Measurements from ENCODE around the gene KCND2.
"Not testable (repeated sequence)": the region's sequence is repeated elsewhere in the genome, so short reads cannot be mapped to it uniquely, and the experiment has no call there.

KCND2 gene

DNA sequence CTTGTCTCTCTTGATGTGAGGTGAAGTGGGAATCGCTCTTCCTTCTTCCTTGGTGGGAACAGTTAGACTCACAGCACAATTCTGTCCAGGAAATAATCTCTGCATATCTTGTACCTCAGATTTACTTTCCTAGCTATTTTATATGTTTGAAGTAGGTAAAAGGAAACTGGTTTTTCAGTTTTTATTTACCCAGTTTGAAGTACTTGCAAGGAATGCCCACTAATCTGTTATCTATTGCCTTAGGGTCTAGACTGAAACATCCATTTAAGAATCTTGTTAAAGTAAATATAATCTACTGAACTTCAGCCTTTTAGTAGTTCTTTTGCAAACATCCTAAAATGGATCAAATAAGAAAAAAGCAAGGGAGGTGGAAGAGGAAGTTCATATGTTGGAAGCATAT, 229.8 kb downstream of the KCND2 start:
- DNase-seq: no peak

DNA sequence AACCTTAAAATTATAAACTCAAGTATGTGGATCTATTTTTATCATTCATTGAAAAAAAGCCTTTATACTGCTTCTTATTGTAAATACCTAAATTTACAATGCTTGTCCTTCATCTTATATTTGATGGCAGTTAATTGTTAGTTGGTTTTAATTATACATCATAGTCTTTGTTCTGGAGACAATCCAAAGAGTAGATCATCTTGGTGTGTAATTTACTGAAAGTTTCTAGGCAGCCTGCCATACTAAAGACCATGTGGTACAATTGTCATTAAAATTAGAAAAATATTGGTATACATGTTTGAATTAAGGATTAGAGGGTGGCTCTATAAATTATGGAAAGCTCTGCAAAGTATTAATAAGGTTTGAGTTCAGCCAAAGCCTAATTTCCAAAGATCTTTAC, 231.4 kb downstream of the KCND2 start:
- no peak for DNase-seq

- no peak for DNase-seq
These were observed 232.8 kb downstream of the KCND2 start for GRCh38 chr7:120505770-120506169.

DNA sequence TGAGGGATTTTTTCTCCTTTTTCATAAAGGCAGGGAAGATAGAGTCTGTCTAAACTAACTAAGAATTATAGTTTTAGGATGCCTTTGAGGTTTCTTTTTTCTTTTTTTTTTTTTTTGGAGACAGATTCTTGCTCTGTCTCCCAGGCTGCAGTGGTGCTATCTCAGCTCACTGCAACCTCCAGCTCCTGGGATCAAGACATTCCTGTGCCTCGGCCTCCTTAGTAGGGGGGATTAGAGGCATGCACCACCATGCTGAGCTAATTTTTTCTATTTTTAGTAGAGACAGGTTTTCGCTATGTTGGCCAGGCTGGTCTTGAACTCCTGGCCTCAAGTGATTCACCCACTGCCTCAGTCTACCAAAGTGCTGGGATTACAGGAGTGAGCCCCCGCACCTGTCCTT, 239.7 kb downstream of the KCND2 start:
- DNase-seq: no peak

- no peak for DNase-seq
These were observed 246.2 kb downstream of the KCND2 start for GRCh38 chr7:120519224-120519623.

DNA sequence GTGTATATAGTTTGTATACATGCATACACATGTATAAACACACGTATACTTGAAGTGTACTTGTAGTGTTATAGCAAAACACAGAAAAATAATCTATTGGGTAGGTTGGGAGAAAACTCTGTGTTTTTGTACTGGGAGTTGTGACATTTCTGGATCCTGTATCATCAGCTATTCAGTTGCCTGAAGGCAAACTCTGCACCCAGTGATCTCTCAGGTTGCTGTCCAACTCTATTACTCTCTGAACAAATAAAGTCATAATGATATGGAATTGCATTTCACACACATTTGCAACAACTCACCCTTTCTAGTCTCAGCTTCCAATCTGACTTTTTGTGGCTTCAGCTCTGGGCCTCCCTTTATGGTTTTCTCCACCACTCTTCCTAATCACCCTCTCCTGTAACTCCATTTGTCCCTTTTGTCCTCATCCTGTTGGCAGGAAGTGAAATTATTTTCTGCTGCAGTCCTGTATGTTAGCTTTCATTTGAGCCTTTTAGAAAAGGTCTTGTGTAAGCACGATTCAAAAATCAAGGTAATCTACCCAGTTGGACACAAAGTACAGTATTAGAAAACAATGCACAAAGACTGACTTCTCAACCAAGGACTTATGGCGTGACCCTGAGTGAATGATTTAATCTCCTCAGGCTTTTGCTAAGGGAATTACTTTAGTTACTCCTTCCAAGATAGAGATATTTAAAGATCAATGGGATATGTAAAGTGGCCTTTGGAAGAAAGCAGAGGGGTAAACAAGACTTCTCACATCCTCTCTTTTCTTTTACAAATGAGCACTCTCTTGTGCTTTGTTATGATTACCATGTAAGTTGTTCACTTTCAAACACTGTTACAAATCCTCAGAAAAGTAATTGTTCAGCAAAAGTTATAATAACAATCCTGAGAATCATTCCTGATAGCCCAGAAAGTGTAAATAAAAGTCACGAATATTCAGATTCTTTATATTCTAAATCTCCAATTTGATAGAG, 249.1 kb downstream of the KCND2 start:
- DNase-seq: no peak

DNA sequence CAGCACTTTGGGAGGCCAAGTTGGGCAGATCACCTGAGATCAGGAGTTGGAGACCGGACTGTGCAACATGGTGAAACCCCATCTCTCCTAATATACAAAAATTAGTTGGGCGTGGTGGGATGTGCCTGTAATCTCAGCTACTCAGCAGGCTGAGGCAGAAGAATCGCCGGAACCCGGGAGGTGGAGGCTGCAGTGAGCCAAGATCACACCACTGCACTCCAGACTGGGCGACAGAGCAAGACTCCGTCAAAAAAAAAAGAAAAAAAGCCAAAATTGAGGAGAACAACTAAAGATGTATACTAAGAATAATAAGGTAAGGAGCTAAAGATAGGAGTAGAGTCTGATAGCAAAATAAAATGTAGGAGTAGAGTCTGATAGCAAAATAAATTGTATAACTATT, 251.0 kb downstream of the KCND2 start:
- no peak for DNase-seq

DNA sequence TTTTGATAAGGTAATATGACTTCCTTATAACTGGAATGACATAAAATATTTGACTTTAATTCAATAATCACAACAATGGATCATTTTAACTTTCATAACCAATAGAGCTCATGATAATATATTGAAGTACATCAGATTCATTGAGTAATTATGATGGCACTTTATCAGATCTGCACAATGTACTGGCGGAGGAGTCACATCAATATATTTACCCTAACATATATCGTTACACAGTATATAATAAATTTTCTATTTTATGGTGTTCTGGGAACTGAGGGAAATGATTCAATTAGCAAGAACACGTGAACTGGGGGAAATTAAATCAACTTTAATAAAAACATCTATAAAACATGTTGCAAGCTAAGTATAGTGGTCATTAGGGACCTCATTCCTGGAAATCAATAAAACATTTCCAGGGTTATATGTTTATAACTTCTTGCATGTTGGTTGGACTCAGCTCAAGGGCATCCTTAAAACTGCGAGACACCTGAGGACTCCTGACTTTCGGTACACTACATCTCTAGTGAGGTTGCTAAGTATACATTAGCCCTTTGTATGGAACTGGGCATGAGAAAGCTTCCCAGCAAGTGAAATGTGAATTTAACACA, 254.0 kb downstream of the KCND2 start:
- DNase-seq: no peak

DNA sequence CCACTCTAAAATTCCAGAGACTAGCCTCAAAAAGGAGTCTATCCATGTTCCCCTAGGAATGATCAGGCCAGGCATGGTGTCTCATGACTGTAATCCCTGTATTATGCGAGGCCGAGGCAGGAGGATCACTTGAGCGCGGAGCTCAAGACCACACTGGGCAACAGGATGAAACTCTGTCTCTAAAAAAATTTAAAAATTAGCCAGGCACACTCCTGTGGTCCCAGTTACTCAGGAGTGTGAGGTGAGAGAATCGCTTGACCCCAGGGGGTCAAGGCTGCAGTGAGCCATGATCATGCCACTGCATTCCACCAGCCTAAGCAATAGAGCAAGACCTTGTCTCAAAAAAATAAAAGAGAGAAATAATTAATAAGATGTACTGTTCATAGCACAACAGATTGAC, 256.8 kb downstream of the KCND2 start:
- no peak for DNase-seq

GRCh38 chr7:120538335-120538734, 265.4 kb downstream of the KCND2 start:
- no peak for DNase-seq

DNA sequence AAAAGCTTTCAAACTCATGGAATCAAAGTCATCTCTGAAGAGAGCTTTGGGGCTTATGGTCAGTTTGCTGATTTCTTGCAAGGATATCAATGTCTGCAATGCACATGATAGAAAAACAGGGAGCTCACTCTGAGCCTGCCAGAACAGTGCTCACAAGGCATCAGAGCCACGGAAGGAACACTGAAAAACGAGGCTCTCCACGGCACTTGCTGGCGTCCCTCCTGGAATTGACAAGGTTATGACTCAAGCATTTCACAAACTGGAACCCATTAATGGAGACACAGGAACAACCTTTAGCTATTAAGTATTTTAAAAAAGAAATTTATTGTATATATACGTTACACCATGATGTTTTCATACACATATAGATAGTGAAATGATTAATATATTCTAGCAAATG, 266.3 kb downstream of the KCND2 start:
- no peak for DNase-seq

GRCh38 chr7:120547605-120548004, 274.6 kb downstream of the KCND2 start:
- DNase-seq: no peak

GRCh38 chr7:120550494-120551048, 277.6 kb downstream of the KCND2 start:
- peak; percentile 14 for DNase-seq

- DNase-seq: no peak
These were observed 280.5 kb downstream of the KCND2 start for GRCh38 chr7:120553491-120553890.

DNA sequence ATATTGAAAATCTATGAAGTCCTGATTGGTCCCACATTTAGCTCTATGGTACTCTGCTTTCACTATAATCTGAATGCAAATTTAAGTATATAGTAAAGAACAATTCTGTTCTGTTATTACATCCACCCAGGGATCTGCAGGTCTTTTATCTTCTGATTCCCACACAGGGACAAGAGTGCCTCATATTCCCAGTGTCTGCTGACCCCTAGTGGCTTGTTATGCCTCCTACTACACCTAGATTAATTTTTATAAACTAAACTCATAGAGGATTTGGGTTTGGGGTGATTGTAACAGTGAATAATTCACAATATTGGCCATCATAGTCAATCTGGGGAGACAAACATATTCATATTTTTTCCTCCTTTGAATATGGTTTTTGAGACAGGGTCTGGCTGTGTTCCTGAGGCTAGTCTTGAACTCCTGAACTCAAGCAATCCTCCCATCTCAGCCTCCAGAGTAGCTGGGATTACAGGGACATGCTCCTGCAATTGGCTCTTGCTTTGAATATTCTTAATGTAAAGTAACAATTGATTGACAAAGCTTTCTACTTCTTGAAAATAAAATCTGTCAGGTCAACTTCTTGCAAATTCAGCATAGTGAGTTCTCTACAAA, 282.1 kb downstream of the KCND2 start:
- peak; percentile 61 for DNase-seq

DNA sequence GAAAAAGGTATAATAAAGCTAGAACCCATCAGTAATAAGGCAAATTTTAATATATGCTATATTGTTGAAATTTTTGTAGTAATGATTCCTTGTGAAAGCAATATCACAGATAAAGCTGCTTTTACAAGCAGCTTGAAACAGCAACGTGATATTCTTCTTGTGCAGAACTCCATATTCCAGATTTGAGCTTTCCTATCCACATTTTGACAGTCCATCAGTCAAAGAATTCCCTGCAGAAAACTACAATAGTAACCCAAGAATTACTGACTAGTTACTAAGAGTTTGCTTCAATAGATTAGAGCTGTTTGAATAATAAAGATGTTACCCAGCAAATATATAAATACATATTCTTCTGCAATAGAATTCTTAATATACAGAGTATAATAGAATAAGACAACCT, 291.2 kb downstream of the KCND2 start:
- DNase-seq: no peak

DNA sequence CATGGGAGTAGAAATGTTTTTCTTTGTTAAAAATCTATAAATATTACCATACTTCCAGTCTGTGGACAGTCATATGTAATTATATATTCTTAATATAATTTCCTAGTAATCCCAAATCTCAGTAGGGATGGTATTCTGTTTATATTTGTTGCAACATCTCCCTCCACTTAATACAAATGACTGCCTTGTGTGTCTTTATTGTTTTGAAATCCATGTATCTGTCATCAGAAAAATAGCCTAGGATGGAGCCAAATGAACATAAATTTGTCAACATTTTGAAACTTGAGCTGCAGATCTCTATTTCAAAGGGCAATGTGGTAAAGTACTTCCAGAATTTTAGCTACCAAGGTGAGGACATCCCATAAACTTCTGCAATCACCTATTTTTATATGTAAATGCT, 294.2 kb downstream of the KCND2 start:
- no peak for DNase-seq

DNA sequence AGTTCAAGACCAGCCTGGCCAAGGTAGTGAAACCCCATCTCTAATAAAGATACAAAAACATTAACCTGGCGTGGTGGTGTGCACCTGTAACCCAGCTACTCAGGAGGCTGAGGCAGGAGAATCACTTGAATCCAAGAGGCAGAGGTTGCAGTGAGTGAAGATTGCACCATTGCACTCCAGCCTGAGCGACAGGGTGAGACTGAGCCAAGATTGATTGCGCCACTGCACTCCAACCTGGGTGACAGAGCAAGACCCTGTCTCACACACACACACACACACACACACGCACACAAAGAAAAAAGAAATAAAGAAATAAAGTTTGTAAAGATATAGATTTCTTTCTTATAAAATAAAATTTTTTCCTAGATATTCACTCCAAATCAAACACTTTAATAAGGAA, 305.7 kb downstream of the KCND2 start:
- not testable (repeated sequence) for DNase-seq

GRCh38 chr7:120582916-120583315, 309.9 kb downstream of the KCND2 start:
- DNase-seq: no peak

DNA sequence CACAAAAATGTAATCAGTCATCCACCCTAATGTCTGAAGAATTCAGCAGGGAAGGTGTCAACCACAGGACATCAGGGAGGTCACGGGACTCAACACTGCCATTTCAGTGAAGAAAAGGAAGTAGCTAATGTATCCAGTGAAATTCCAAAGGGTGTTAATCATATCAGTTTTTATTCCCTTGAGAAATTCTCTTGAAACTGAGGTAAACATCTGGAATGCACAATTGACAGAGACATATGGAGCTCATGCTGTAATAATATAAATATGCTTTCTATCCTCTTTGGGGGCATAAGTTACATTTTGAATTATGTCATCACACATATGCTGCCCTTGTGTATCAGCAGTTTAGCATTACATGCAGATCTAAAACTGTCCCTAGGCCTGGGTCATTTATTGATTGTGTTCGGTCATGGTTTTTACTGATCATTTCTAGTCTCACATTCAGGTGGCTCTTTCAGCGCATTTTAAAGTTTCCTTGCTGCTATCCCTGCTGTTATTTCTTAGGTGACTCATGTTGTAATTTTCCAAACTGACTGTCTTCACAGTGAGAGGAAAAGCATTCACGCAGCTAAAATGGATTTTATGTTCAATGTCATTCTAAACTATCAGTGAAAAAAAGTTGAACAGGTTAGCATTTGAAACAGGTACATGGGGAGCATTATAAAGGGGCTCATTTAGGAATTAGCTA, 311.1 kb downstream of the KCND2 start:
- DNase-seq: no peak

GRCh38 chr7:120586571-120586970, 313.6 kb downstream of the KCND2 start:
- no peak for DNase-seq

DNA sequence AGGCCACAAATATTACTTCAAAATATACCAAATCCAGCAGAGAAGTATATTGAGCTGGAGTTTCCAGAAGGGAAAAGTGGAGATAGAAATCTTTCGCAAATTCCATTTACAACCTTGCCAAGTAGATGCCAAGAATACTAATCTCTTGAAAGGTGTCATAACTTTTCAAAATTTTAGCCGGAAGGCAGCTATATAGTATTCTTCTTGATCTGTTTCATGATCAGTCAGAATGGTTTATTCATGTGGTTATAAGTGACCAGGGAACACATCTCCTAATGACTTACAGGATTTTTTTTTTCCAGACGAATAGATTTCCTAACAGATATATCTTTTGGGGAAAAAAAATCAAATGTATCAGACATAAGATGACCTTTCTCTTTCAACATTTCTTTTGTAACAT, 314.3 kb downstream of the KCND2 start:
- DNase-seq: no peak

DNA sequence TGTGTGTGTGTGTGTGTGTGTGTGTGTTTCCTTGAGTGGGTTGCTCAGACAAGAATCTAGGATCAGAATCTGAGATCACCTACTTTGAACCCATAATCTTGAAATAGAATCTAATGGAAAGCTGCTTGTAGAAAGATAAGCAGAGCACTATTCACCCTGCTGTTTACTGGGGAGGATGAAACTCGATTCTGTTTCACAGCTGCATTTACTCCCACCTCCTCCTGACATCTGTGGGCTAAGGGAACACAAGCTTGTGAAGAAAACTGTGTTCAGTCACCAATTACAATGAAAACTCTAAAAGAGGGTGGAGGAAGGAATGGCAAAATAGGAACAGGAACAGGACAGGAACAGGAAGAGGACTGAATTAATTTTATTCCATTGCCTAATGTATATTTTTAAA, 315.4 kb downstream of the KCND2 start:
- DNase-seq: no peak

Data from NCI-H2029 (cell line).